Fibroblast of the aortic adventitia (primary cell): Measurements from ENCODE around the gene CNGB1. TPM values are rescaled to one million over a fixed set of nuclear protein-coding genes. Genes with fewer than 3 reads are reported as not detected.

Experiments used
- DNase-seq: peaks from one replicate; pipeline ENCODE4 v3.0.0-alpha.2; 2010; ENCODE audit warnings: low read depth
- H3K4me3 ChIP-seq: 2 replicates; pipeline ENCODE4 v1.5.1; 2011; ENCODE audit warnings: low read depth, mild to moderate bottlenecking, control low read depth, low read length, moderate library complexity
- total RNA-seq: library from RNA; depleted of rRNA; stranded (reverse); fragments of >200 nt; gene quantifications from 2 replicates; pipeline ENCODE4 v1.2.3, GENCODE V29; 2012; ENCODE audit warnings: low replicate concordance
- TF ChIP-seq, protein P1 (sequence below): IDR thresholded peaks from 2 replicates; pipeline ENCODE4 v1.5.1; 2011; ENCODE audit warnings: mild to moderate bottlenecking, low read length, control low read depth, inconsistent platforms; ENCODE audit not compliant: insufficient read depth

Gene CNGB1
- total RNA-seq, 1 donor, result not detected

DNA sequence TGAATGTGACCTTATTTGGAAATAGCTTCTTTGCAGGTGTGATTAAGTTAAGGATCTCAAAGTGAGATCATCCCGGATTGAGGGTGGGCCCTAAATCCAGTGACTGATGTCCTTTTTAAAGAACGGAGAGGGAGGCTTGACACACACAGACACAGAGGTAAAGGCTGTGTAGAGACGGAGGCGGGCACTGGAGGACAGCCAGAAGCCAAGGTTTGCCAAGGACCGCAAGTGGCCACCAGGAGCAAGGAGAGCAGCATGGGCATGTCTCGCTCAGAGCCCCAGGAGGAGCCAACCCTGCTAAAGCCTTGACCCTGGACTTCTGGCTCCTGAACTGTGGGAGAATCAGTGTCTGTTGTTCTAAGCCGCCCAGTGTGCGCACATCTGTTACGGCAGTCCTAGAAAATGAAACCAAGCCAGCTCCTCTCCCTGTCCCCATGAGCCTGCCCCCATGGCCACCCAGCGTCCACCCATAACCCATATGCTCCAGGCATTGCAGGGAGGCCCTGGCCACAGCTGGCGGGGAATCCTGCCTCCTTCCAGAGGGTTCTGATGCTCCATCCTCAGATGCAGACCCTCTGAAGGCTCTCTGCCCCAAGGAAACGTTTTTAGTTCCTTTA is 15.2 kb downstream of the CNGB1 start:
- DNase-seq, result no peak
- TF ChIP-seq, protein P1, sequence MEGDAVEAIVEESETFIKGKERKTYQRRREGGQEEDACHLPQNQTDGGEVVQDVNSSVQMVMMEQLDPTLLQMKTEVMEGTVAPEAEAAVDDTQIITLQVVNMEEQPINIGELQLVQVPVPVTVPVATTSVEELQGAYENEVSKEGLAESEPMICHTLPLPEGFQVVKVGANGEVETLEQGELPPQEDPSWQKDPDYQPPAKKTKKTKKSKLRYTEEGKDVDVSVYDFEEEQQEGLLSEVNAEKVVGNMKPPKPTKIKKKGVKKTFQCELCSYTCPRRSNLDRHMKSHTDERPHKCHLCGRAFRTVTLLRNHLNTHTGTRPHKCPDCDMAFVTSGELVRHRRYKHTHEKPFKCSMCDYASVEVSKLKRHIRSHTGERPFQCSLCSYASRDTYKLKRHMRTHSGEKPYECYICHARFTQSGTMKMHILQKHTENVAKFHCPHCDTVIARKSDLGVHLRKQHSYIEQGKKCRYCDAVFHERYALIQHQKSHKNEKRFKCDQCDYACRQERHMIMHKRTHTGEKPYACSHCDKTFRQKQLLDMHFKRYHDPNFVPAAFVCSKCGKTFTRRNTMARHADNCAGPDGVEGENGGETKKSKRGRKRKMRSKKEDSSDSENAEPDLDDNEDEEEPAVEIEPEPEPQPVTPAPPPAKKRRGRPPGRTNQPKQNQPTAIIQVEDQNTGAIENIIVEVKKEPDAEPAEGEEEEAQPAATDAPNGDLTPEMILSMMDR, result no peak
- H3K4me3 ChIP-seq, result no peak overlapping the region

DNA sequence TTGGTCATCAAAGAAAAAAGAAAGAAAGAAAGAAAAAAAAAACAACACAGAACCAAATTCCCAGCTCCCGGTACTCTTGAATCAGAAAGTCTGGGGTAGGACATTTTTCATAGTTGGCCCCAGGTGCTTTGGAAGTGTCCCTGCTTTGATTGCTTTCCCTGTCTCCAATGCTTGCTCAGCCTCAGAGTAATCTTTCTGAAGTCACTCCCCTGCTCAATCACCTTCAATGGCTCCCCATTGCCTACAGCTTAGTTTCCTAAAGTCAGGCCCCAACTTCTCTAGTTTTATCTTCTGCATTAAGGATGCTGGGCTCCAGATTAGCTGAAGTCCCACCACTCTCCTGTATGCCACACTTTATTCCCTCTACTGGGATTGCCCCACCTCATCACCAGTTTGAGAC is 17.1 kb downstream of the CNGB1 start:
- TF ChIP-seq, protein P1, result no peak

DNA sequence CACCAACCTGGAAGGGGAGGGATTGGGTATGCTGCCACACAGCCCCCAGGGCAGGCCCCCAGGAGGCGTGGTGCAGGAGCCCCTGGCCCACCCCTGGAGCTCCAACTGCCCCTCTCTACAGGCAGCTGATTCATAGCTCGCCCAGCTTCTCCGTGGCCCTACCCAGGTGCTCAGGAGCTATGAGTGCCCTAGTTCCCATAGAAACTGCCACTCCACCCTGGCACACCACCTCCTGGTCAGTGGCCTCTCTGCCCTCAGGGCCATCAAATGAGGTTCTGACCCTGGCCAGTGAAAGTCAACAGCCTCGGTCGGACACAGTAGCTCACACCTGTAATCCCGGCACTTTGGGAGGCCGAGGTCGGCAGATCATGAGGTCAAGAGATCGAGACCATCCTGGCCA is 18.0 kb downstream of the CNGB1 start:
- no peak overlapping the region for H3K4me3 ChIP-seq
- DNase-seq, result no peak
- TF ChIP-seq, protein P1, result no peak

More for the DNA sequence above, 17.1 kb downstream of the CNGB1 start:
- H3K4me3 ChIP-seq, result no peak overlapping the region
- DNase-seq, result no peak

DNA sequence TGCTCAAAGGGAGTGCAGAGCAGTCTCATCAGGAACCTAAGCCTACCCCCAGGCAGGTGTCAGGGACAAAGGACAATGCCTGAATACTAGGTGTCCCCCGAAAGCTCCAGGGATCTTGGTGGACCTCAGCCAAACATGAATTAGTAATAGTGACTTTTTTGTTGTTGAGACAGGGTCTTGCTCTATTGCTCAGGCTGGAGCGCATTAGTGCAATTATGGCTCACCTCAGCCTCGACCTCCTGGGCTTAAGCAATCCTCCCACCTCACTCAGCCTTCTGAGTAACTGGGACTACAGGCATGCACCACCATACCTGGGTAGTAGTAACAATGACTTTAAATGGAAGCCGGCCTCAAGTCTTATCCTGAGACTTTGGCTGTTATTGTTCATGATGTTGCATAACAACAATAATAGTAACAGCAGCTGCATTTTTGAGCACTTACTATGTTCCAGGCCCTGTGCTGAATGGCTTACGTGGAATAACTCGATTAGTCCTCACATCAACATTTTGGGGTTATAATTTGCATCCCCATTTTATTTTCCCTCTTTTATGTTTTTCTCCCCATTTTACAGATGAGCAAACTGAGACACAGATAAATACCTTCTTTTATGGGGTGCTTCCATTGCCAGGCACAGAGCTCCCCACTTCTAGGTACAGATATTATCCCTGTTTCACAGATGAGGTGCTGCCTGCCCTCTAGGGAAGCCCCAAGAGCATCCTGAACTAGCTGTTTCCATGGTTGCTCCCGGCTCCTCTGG is 19.5 kb downstream of the CNGB1 start:
- no peak overlapping the region for H3K4me3 ChIP-seq
- no peak for DNase-seq
- TF ChIP-seq, protein P1, result no peak

DNA sequence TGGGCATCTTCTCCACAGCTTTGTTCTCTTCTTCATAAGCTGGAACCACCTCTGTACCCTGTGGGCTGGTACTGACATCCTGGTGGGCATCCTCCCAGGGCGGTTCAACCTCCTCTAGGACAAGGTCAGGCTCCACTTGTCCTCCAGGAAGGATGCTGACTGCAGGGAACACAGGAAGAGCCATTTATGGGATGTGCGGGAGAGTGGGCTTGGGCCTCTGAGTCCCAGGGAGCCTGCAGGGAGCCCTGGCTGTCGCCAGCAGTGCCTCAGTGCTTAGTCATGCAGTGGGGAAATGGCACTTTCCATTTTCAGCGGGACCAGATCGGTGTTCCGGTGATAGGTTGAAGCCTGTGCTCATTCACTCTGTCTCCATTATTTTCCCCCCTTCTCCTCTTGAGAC is 20.5 kb downstream of the CNGB1 start:
- DNase-seq, result no peak
- H3K4me3 ChIP-seq, result no peak overlapping the region
- TF ChIP-seq, protein P1, result no peak

DNA sequence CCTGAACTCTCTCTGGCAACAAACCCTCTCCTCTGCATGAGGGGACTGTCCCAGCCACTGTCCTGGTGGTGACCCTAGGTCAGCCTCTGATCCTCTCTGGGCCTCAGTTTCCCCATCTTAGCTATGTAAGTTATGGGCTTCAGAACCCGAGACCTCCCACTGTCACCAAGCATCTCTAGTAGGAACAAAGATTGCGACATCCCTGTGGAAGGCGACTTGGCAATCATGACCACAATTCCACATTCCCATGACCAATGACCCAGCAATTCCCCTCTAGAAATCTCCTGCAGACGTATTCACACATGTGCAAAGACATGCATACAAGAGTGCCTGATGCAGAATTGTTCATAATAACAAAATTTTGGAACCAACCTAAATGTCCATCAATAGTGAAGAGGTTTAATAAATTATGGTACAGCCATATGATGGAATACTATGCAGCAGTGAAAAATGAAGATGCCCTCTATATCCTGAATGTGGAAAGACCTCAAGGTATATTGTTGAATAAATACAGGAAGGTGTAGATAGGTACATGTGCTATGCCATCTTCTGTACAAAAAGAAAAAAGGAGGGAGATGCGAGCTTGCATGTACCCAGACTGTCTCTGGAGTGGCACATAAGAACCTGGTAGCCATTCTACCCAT is 21.2 kb downstream of the CNGB1 start:
- TF ChIP-seq, protein P1, result no peak
- DNase-seq, result no peak
- H3K4me3 ChIP-seq, result no peak overlapping the region
